HTERT RPE-1 (cell line): ENCODE results near the gene RASAL3.

Experiments
- in situ Hi-C: fragments of 300-500 bp; cut with MboI; formaldehyde crosslinking; loops from 4 replicates; pipeline ENCODE4 v1.14.3; 2020; ENCODE audit warnings: low sequenced_read_pairs

RASAL3 gene

DNA sequence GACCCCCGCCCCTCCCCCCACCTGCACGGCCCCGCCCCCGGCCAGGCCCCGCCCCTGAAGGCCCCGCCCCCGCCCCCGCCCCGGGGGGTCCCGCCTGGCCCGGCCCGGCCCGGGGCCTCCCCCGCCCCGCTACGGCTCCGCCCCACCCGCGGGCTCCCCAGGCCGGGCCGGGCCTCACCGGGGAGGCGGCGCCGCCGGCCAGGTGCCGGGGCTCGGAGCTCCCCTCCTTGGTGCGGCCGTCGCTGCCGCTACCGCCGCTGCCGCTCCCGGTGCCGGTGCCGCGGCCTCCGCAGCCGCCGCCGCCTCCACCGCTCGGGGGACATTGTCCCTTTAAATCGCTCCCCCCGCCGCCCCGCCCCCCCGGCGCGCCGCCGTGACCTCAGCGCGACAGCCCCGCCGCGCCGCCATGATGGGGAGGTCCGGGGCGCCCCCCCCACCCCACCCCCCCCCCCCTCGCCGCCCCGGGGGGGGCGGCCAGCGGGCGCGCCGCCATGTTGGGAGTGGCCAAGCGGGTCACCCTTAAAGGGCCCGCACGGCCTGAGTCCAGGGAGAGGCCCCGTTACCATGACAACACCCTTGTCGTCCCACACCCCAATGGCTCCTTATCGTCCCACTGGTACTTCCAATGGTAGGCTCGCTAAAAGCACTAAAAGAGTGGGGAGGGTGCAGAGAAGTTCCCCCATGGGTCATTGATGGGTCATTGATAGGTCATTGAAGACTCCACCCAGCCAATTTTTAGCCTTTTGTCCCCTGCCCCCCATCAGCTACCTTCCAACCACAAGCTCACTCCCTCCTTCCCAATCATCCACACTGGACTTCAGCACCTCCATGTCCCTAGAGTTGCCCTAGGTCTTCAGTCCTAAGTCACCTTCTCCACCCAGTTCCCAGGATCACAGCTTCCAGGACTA lies 14.5 kb downstream of the RASAL3 start, which contains the start of gene WIZ:
TSS of gene WIZ (minus strand) at position 337 of the 908 bp plus-strand sequence. CDS start 1,649 bp downstream, outside the sequence.
- in situ Hi-C loops: no loop called here

DNA sequence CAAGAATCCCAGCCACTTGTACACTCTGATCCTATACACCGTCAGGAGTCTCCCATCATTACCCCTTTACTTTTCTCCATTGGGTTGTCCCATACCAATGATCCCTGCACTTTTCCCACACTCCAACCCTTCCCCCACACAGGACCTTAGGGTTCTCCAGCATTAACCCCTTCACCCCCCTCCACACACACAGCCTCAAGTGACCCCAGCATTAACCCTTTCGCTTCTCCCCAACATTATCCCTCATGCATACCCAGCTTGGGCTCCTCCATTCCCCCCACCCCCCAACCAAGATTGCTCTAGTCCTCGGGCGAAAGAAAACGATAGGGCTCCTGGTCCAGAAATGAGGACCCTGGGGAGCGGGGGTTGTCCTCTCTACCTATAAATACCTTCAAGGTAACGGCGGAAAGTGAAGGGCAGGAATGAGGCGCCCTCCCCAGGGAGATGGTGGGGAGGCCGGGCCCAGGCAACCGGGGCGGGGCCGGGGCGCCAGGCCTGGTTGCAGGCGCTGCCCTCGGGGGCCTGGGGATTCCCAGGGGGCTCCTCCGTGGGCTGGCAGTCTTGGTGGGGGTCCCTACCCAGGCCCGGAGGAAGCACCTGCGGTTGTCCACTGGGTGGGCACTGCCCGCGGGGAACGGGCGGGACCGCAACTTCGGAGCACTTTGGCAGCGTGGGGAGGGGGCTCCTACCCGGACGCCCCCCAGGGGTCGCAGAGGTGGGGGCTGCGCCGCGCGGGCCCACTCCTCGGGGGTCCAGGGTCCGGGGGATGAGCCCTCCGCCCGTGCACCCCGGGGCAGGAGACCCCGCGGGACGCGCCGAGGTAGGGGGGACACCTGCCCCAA lies 15.3 kb downstream of the RASAL3 start:
- in situ Hi-C loops: no loop called here

DNA sequence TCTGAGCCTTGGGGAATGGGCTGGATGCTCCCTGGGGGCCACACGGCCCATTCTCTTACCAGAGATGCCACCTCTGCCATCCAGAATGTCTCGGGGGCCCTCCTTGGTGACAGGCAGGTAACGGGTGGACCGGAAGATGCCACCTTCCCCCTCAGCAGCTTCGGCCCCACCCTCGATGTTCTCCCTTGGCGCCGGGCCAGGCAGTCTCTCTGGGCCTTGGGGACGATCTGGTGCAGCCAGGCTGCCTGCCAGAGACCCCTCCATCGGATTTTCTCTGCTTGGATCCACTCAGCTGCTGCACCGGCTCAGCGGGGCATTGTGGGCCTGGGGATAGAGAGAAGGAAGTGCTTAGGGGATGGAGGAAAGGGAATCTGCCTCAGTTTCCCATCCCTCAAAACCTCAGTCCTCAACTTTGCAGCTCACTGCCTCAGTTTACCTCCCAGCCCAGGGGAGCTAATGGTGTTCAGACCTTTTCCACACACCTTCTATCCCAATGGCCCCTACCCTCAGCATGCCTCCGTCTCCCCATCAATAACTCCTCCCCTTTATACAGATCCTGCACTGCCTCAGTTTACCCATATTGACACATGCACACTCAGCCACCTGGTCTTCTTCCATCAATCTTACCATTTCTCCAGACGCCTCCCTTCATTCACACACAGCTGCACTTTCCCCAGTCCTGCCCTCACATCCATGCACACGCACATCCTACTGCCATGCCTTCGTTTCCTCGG lies 16.1 kb downstream of the RASAL3 start:
- in situ Hi-C loops: no loop called here

DNA sequence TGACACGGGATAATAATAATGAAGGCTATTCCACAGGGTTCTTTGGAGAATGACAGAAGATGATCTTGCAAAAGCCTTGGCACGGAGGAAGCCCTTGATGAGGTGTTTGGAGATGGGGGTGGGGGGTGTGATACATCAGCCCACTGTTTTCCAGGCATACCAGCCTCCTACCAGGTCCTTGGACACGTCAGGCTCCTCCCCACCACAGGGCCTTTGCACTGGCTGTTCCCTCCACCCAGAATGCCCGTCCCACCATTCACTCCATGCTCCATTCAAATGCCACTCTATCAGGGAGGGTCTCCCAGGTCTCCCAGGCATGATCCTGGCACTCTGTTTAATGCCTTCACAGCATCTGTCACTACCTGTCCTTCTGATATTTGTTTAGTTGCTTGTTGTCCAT lies 17.3 kb downstream of the RASAL3 start:
- in situ Hi-C loops: no loop called here

DNA sequence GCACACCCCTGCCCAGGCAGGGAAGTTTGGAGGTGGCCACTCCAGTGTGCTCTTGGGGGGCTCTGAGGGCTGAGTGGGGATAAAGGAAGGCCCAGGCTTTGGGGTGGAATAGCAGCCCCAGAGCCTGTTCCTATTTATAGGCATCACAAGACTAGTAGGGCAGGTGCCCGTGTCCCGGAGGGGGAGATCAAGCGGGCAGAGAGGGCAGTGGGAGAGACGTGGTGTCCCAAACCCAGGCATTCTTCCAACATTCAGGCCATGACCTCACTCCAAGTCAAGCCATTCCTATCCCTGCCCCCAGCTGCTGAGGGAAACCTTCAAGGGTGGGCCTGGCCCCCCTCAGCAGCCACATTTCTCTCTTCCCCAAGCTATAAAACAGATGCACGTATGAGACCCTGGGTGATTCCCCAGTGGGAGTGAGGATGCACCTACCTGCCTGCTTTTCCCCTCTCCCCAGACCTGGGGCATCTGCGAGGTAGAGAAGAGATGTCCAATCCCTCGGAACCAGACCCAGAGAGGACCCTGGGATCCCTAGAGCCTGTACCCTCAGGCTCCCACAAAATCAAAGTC lies 18.5 kb downstream of the RASAL3 start:
- in situ Hi-C loops: no loop called here

DNA sequence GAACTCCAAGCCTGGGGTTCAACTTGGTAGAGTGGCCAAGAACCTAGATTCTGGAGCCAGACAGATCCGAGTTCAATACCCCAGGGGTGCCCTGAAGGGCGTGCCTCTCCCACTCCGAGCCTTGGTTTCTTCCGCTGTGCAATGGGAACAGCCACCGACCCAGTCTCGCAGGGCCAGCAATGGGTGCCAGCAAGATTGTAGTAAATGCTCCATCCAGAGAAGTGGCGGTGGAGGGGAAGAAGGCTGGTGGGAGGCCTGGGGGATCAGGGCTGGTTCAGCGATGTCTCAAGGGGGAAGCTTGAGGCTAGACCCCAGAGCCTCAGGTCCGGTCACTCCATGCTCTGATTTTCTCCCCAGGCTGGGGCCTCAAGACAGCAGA lies 19.1 kb downstream of the RASAL3 start:
- in situ Hi-C loops: no loop called here

DNA sequence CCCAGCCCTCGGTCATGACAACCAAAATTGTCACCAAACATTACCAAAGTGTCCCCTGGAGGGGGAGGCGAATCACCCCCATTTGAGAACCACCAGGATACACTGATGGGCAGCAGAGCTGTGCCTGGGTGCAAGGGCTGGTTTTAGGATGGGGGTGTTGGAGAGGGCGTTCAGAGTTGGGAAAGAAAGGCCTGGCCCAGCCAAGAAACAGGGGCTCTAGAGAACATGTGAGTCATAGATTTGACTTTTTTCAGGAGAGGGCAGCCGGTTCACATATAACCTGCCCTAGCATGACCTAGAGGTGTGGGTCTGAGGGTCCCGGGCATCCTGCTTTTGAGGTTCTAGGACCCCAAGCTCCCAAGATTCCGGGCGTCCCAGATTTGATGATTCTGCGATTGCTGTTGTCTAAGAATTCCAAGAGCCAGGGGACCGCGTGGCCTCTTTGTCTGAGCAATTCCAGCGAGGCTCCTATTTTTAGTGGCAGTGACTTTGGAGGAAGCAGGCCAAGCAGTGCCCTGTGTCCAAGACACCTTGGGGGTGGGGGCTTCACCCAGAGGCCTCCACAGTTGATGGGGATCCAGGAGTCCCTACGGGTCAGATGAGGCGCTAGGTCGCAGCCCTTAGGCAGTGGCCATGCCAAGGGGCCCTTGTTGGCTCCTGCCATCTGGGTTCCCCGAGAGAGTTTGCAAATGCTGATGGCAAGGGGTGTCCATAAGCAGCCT lies 19.7 kb downstream of the RASAL3 start:
- in situ Hi-C loops: no loop called here

DNA sequence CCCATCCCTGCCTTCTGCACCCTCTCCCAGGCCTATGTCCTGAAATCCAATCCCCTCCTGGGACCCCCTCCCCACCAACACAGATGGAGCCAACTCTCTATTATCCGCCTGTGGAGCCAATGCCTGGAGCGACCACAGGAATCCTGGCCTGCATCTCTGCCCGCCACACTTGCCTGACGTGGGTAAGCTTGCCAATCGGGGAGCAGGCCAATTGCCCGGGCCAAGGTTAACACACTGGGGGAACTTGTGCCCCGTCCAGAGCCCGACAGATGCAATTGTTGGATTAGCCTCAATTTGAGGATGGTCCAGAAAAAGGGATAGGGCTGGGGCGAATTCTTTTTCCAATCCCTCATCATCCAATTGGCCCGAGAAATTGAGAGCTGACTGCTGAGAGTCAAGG lies 20.5 kb downstream of the RASAL3 start:
- in situ Hi-C loops: no loop called here

DNA sequence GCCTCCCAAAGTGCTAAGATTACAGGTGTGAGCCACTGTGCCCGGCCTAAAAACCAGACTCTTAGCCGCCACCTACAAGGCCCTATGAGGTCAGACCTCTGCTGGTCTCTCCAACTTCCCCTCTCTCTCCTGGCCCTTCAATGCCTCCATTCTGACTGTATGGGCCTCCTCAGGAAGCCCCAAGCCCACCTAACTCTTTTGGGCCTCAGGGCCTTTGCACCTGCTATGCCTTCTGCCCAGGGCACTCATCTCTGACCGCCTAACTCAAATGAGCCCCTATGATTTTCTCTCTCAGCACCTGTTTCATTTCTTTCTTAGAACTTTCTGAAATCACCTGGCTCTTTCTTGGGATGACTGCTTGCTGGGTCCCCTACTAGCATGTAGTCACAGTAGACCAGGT lies 21.0 kb downstream of the RASAL3 start:
- in situ Hi-C loops: no loop called here

DNA sequence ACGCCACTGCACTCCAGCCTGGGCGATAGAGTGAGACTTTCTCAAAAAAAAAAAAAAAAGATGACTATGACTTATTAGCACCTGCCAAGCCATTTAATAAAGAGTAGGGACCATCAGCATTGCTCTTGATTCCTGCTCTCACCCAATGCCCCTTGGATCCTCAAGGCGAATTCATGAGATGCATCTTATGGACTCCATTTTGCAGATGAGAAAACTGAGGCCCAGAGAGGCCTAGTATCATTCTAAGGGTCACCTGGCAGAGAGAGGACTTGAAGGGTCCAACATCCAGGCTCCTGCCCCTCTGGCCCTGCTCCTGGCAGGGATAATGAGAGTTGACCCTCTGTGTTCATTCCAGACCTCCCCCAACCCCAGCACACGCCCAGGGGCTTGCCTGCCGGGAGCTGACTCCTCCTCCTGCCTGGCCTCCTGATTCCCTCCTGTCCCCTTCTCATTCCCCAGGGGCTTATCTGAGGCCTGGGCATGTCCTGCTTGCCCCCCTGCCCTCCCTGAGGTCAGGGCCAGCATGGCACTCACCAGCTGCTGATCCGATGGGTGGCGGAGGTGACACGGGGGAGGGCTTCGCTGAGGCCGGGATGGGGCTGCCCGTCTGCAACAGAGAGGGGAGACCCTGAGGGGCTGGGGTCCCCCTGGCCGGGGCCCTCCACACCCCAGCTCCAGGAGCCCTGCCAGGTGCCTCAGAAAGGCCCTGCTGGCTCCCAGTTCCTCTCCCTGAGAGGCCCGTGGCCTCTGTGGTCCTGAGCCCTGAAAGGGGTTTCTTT lies 22.0 kb downstream of the RASAL3 start:
- in situ Hi-C loops: no loop called here

DNA sequence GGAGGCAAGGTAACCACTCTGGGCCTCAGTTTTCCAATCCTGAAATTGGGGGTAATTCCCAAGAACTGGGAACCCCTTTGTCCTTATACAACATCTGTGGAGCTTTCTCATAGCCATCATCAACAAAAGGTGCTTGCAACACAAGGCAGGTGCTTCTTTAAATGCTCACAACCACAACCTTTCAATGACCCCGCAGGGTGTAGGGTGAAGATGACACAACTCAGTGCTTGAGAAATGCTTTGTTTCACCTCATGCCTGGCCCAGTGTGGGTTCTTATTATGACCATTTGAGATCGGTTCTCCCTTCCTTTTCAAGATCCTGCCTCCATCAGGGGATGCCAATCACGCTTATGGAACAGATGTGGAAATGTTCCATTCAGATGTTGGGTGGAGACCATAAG lies 23.0 kb downstream of the RASAL3 start:
- in situ Hi-C loops: no loop called here

DNA sequence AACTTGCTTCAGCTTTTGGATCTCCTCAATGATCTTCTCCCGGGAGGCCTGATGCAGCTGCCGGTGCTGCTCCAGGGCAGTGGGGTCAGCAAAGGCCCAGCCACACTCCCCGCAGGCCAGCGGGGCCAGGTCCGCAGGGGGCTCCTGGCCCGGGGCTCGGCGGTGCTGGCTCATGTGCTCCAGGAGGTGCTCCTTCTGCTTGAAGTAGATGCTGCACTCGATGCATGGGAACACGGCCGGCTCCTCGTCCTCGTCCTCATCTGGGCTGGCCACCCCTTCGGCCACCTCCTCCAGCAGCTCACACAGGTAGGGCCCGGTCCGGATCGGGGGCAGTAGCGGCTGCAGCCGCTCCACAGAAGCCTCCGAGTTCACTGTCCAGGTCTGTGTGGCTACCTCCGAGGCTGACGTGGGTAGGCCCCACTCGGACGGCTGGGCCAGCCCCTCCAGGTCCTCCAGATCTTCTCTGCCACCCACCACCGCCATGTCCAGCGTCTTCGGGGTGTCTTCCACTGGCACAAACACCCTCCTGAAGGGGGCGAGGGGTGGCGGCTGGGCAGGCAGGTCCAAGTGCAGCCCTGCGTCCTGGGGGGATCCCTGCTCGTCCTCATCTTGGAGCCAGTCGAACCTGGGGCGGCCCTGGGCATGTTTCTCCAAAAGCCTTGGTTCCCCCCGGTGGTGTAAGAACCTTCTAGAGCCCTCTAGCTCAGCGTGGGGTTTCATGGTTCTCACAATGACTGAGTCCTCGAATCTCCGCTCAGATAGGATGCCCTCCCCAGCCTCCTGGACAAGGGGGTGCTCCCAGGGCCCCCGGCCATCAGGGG lies 24.3 kb downstream of the RASAL3 start:
- in situ Hi-C loops: no loop called here

DNA sequence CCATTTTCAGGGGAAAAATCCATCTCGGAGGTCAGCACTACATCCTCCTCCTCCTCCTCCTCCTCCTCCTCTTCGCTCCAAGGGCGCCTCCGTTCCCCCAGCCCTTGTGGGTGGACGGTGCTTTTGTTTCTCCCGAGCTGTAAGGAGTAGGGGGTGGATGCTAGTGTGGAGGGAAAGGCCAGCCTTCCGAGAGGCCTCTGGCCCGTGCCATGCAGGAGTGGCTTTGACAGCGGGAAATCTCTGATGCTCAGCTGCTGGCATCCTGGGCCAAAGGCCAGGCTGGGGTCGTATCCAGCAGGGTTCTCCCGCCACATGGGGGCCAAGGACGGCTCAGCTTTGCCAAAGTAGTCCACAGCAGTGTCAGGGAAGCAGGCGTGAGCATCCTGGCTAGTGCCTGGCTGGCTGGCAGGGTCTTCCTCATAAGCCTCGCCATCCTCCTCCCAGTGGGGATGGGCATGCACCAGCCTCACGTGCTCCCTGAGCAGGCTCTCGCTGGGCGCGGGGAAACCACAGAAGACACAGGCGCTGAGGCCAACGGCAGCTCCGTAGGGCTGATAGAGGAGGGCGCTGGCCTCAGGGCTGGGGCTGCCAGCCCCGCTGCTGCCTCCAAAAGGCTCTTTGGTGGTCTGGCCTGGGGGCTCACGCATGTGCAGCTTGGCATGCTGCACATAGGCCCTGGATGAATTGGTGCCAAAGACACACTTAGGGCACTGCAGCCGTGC lies 25.1 kb downstream of the RASAL3 start:
- in situ Hi-C loops: no loop called here

DNA sequence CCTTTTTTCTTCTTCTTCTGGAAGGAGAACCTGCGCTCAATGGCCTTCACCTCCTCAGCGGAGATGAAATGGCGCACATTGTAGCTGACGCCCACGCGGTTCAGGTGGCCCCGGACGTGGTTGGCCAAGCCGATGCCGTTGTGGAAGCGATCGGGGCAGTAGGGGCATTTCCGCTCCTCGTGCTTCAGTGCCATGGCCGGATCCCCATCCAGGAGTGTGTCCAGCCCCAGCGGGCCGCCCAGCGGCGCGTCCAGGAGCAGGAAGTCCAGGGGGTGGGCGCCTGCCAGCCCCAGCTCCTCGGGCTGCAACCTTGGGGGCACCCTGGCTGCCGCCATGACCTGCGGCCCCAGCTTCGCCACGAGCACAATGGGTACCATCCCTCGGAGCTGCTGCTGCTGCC lies 25.8 kb downstream of the RASAL3 start:
- in situ Hi-C loops: no loop called here

DNA sequence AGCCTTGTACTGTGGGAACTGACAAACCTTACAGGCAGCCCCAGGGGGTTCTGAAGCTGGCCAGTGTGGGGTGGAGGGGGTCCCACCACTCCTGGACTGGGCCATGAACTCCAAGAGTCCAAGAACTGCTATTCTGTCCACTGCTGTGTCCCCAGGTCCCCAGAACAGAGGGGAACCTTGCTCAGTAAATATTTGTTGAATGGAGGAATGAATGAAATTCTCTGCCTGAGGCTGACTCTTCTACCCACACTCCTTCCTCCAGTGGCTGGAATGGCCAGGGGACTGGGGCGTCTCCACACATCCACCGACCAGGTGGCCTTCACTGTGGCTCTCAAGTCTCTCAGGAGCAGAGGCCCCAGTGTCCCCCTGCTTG lies 26.2 kb downstream of the RASAL3 start:
- in situ Hi-C loops: no loop called here

DNA sequence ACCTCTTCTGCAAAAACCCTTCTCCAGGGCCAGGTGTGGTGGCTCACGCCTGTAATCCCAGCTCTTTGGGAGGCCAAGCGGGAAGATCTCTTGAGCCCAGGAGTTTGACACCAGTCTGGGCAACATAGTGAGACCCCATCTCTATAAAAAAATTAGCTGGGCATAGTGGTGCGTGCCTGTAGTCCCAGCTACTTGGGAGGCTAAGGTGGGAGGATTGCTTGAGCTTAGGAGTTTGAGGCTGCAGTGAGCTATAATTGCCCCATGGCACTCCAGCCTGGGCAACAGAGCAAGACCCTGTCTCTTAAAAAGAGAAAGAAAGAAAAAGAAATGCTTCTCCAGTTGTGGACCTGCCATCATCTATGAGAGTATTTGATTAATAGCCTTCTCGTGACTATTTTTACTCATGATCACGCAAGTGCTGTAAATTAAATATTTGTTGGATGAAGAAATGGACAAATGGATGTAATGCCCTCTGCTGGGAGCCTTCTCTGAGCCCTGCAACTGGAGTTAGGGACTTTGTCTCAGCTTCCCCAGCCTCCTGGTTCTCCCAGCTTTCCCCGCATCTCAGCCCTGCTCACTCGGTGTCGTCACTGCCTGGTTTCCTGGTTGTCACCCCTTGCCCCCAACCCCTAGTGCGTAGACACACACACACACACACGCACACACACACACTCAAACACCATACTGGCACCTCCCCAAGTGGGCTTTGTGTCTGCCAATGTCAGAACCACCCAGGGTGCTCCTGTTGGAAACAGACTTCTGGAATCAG lies 26.8 kb downstream of the RASAL3 start:
- in situ Hi-C loops: no loop called here

DNA sequence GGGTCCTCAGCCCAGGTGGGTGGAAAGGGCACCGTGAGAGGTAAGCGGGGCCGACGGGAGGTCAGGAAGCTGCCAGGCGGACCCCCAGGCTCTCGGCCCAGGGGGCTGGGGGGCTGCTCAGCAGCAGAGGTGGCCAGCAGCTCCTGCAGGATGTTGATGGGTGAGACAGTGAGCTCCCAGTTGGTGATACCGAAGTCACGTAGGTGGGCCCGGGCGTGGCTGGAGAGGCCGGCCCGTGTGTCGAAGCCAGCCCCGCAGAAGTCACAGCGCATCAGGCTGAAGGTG lies 27.6 kb downstream of the RASAL3 start:
- in situ Hi-C loops: no loop called here
